Measurements from ENCODE around the gene PSMD6.

- TF ChIP-seq CTCF (IDR thresholded peaks at IDR 0.05) (no peak), POLR2A (IDR thresholded peaks at IDR 0.05) (no peak), POLR2AphosphoS5 (IDR thresholded peaks at IDR 0.05) (no peak), EP300 (IDR thresholded peaks at IDR 0.05) (no peak)
These were observed 59.8 kb downstream of the PSMD6 start for GRCh38 chr3:63963496-63963895.
